Upper lobe of left lung (tissue), 4 donors: ENCODE data around the gene SWT1.

Experiments used
- CTCF ChIP-seq, 6 experiments: fragments of 450-650 bp in 4 of 6; fragments of 200-600 bp in 2 of 6; sonication (generic) in 2 of 6; IDR thresholded peaks; one replicate each; pipeline ENCODE4 v1.5.1; 2016 to 2019; ENCODE audit warnings: antibody characterized with exemption in 6 of 6
- EP300 ChIP-seq, 4 donors: sonication (generic); formaldehyde crosslinking; IDR thresholded peaks; one replicate each; pipeline ENCODE4 v1.5.1; 2017; ENCODE audit warnings: antibody characterized with exemption in 4 of 4, control low read depth in 2 of 4
- POLR2A ChIP-seq, 4 donors: fragments of 450-650 bp; IDR thresholded peaks; one replicate each; pipeline ENCODE4 v1.5.1; 2016 to 2017; ENCODE audit warnings: antibody characterized with exemption in 4 of 4, mild to moderate bottlenecking in 2 of 4
- POLR2AphosphoS5 ChIP-seq, 2 donors: sonication (generic); formaldehyde crosslinking; IDR thresholded peaks; one replicate each; pipeline ENCODE4 v1.5.1; 2017; ENCODE audit warnings: antibody characterized with exemption in 2 of 2

- TF ChIP-seq CTCF (IDR thresholded peaks at IDR 0.05): no peak
- TF ChIP-seq POLR2A (IDR thresholded peaks at IDR 0.05): no peak
- no peak for TF ChIP-seq EP300 (IDR thresholded peaks at IDR 0.05)
- TF ChIP-seq POLR2AphosphoS5 (IDR thresholded peaks at IDR 0.05): no peak
Measured at GRCh38 chr1:185295091-185295490, 138.1 kb downstream of the SWT1 start.
